WTC11 (cell line): ENCODE results near the gene GLRX. TPM values are rescaled to one million over a fixed set of nuclear protein-coding genes. Genes with fewer than 3 reads are reported as not detected.

Experiments
- ATAC-seq: fragments of 200-7000 bp; cut with Tn5 transposase; 2 replicates; pipeline ENCODE4 v1.10.0; 2021; ENCODE audit warnings: mild to moderate bottlenecking, moderate library complexity
- CTCF ChIA-PET: fragments of 300-600 bp; sonication (Branson Sonifier 250); formaldehyde crosslinking; loops from one replicate; lab custom pipeline; 2021; ENCODE audit warnings: antibody characterized with exemption; lab: Charles Lee
- POLR2A ChIA-PET: fragments of 350-600 bp; sonication (Branson Sonifier 250); formaldehyde crosslinking; loops from one replicate; lab custom pipeline; 2021; ENCODE audit warnings: antibody characterized with exemption; lab: Charles Lee
- DNase-seq: peaks from one replicate; pipeline ENCODE4 v3.0.0; 2021; ENCODE audit warnings: low spot score
- H3K27ac Mint-ChIP-seq: 2 replicates; pipeline ENCODE4 v1.8.0; 2021; ENCODE audit warnings: mixed read lengths
- H3K27me3 Mint-ChIP-seq: 2 replicates; pipeline ENCODE4 v1.8.0; 2021; ENCODE audit warnings: low read depth, mild to moderate bottlenecking, moderate library complexity, mixed read lengths
- H3K36me3 Mint-ChIP-seq: 2 replicates; pipeline ENCODE4 v1.8.0; 2021; ENCODE audit warnings: mixed read lengths
- H3K4me1 Mint-ChIP-seq: 2 replicates; pipeline ENCODE4 v1.8.0; 2022; ENCODE audit warnings: mixed read lengths
- H3K4me3 Mint-ChIP-seq: 2 replicates; pipeline ENCODE4 v1.8.0; 2021; ENCODE audit warnings: mild to moderate bottlenecking, moderate library complexity, mixed read lengths
- H3K9me3 Mint-ChIP-seq: 2 replicates; pipeline ENCODE4 v1.8.0; 2021; ENCODE audit warnings: mixed read lengths
- IRF2 ChIP-seq: sonication (generic); formaldehyde crosslinking; IDR thresholded peaks from 2 replicates; pipeline ENCODE4 v1.8.0; 2022; ENCODE audit warnings: low read depth, missing genetic modification reagents, borderline replicate concordance
- JUN ChIP-seq: sonication (generic); formaldehyde crosslinking; IDR thresholded peaks from 2 replicates; pipeline ENCODE4 v1.8.0; 2023; ENCODE audit warnings: mild to moderate bottlenecking, missing genetic modification reagents
- KAT7 ChIP-seq: sonication (generic); formaldehyde crosslinking; IDR thresholded peaks from 2 replicates; pipeline ENCODE4 v1.8.1; 2023; ENCODE audit warnings: missing genetic modification reagents, mild to moderate bottlenecking, borderline replicate concordance
- MYBL2 ChIP-seq: sonication (generic); formaldehyde crosslinking; IDR thresholded peaks from 2 replicates; pipeline ENCODE4 v1.8.1; 2023; ENCODE audit warnings: mild to moderate bottlenecking, moderate library complexity, missing genetic modification reagents
- NFATC4 ChIP-seq: fragments of 250-450 bp; sonication (Bioruptor Pico); IDR thresholded peaks from 2 replicates; pipeline ENCODE4 v1.9.0; 2021; ENCODE audit warnings: mild to moderate bottlenecking
- NFE2L1 ChIP-seq: sonication (generic); formaldehyde crosslinking; IDR thresholded peaks from 2 replicates; pipeline ENCODE4 v1.8.1; 2023; ENCODE audit warnings: missing genetic modification reagents
- RELA ChIP-seq: sonication (generic); formaldehyde crosslinking; IDR thresholded peaks from 2 replicates; pipeline ENCODE4 v1.8.1; 2022; ENCODE audit warnings: missing genetic modification reagents, mild to moderate bottlenecking, borderline replicate concordance
- TP53 ChIP-seq: sonication (generic); formaldehyde crosslinking; IDR thresholded peaks from 2 replicates; pipeline ENCODE4 v1.8.1; 2023; ENCODE audit warnings: mild to moderate bottlenecking, missing genetic modification reagents
- ZBTB21 ChIP-seq: sonication (generic); formaldehyde crosslinking; IDR thresholded peaks from 2 replicates; pipeline ENCODE4 v1.8.1; 2023; ENCODE audit warnings: mild to moderate bottlenecking, missing genetic modification reagents, borderline replicate concordance
- ZNF232 ChIP-seq: sonication (generic); formaldehyde crosslinking; IDR thresholded peaks from 2 replicates; pipeline ENCODE4 v1.8.0; 2022; ENCODE audit warnings: mild to moderate bottlenecking, missing genetic modification reagents
- ZNF317 ChIP-seq: sonication (generic); formaldehyde crosslinking; IDR thresholded peaks from 2 replicates; pipeline ENCODE4 v1.8.1; 2023; ENCODE audit warnings: low read depth, mild to moderate bottlenecking, moderate library complexity, missing genetic modification reagents, borderline replicate concordance
- total RNA-seq: library from RNA; stranded (reverse); gene quantifications from 3 replicates; pipeline ENCODE4 v1.2.3, GENCODE V29; 2021
- TF ChIP-seq, protein P1 (sequence below): sonication (generic); formaldehyde crosslinking; IDR thresholded peaks from 2 replicates; pipeline ENCODE4 v1.8.1; 2023; ENCODE audit warnings: mild to moderate bottlenecking, missing genetic modification reagents, moderate library complexity
- TF ChIP-seq, protein P2 (sequence below): sonication (generic); formaldehyde crosslinking; IDR thresholded peaks from 2 replicates; pipeline ENCODE4 v1.8.1; 2023; ENCODE audit warnings: mild to moderate bottlenecking, missing genetic modification reagents
- TF ChIP-seq, protein P3 (sequence below): fragments of 250-450 bp; sonication (Bioruptor Pico); IDR thresholded peaks from 2 replicates; pipeline ENCODE4 v1.9.0; 2021; ENCODE audit warnings: mild to moderate bottlenecking, borderline replicate concordance
- TF ChIP-seq, protein P4 (sequence below): sonication (generic); formaldehyde crosslinking; IDR thresholded peaks from 2 replicates; pipeline ENCODE4 v1.8.1; 2023; ENCODE audit warnings: mild to moderate bottlenecking, missing genetic modification reagents, moderate library complexity
- TF ChIP-seq, protein P5 (sequence below): sonication (generic); formaldehyde crosslinking; IDR thresholded peaks from 2 replicates; pipeline ENCODE4 v1.8.0; 2022; ENCODE audit warnings: mild to moderate bottlenecking, missing genetic modification reagents
- TF ChIP-seq, protein P6 (sequence below): fragments of 250-450 bp; sonication (Bioruptor Pico); IDR thresholded peaks from 2 replicates; pipeline ENCODE4 v1.8.0; 2021; ENCODE audit warnings: mild to moderate bottlenecking
- TF ChIP-seq, protein P7 (sequence below): sonication (generic); formaldehyde crosslinking; IDR thresholded peaks from 2 replicates; pipeline ENCODE4 v1.8.0; 2023; ENCODE audit warnings: missing genetic modification reagents
- TF ChIP-seq, protein P8 (sequence below): sonication (generic); formaldehyde crosslinking; IDR thresholded peaks from 2 replicates; pipeline ENCODE4 v1.8.1; 2023; ENCODE audit warnings: mild to moderate bottlenecking, missing genetic modification reagents

GLRX gene
- total RNA-seq, 1 experiment from 2014 or later: 15.9 TPM

DNA sequence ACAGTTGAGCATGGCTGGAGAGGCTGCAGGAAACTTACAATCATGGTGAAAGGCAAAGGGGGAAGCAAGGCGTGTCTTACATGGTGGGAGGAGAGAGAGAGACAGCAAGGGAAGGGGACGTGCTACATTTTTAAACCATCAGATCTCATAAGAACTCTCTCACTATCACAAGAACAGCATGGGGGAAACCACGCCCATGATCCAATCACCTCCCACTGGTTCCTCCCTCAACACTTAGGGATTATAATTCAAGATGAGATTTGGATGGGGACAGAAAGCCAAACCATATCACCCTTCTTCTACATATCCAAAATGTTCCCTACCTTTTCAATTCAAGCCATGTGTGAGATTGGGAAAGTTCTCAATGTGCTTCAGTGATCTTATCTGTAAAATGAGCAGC lies 22.9 kb upstream of the GLRX start:
- DNase-seq (no peak), ATAC-seq (no peak)
- Mint-ChIP-seq H3K27me3 (no peaks in the 10 kb centered on the region; the same call in 1 of the 2 replicates), H3K4me1 (peaks cover 2% of the 10 kb centered on the region; the same call in 1 of the 2 replicates), H3K27ac (no peak overlapping the region), H3K4me3 (no peak overlapping the region), H3K36me3 (no peaks in the 10 kb centered on the region; the same call in 1 of the 2 replicates), H3K9me3 (peaks cover under 1% of the 10 kb centered on the region)
- CTCF ChIA-PET: interaction anchor here (5.1 kb wide), 1 partner anchor 64 kb away, joined by 51 read pairs; no protein-coding TSS in a partner anchor
- POLR2A ChIA-PET: no interaction called here
- TF ChIP-seq, protein P1, sequence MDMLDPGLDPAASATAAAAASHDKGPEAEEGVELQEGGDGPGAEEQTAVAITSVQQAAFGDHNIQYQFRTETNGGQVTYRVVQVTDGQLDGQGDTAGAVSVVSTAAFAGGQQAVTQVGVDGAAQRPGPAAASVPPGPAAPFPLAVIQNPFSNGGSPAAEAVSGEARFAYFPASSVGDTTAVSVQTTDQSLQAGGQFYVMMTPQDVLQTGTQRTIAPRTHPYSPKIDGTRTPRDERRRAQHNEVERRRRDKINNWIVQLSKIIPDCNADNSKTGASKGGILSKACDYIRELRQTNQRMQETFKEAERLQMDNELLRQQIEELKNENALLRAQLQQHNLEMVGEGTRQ: no peak
- no peak for TF ChIP-seq ZNF317 (CRISPR knock-in tag)
- TF ChIP-seq, protein P2, sequence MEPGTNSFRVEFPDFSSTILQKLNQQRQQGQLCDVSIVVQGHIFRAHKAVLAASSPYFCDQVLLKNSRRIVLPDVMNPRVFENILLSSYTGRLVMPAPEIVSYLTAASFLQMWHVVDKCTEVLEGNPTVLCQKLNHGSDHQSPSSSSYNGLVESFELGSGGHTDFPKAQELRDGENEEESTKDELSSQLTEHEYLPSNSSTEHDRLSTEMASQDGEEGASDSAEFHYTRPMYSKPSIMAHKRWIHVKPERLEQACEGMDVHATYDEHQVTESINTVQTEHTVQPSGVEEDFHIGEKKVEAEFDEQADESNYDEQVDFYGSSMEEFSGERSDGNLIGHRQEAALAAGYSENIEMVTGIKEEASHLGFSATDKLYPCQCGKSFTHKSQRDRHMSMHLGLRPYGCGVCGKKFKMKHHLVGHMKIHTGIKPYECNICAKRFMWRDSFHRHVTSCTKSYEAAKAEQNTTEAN: no peak
- TF ChIP-seq, protein P3, sequence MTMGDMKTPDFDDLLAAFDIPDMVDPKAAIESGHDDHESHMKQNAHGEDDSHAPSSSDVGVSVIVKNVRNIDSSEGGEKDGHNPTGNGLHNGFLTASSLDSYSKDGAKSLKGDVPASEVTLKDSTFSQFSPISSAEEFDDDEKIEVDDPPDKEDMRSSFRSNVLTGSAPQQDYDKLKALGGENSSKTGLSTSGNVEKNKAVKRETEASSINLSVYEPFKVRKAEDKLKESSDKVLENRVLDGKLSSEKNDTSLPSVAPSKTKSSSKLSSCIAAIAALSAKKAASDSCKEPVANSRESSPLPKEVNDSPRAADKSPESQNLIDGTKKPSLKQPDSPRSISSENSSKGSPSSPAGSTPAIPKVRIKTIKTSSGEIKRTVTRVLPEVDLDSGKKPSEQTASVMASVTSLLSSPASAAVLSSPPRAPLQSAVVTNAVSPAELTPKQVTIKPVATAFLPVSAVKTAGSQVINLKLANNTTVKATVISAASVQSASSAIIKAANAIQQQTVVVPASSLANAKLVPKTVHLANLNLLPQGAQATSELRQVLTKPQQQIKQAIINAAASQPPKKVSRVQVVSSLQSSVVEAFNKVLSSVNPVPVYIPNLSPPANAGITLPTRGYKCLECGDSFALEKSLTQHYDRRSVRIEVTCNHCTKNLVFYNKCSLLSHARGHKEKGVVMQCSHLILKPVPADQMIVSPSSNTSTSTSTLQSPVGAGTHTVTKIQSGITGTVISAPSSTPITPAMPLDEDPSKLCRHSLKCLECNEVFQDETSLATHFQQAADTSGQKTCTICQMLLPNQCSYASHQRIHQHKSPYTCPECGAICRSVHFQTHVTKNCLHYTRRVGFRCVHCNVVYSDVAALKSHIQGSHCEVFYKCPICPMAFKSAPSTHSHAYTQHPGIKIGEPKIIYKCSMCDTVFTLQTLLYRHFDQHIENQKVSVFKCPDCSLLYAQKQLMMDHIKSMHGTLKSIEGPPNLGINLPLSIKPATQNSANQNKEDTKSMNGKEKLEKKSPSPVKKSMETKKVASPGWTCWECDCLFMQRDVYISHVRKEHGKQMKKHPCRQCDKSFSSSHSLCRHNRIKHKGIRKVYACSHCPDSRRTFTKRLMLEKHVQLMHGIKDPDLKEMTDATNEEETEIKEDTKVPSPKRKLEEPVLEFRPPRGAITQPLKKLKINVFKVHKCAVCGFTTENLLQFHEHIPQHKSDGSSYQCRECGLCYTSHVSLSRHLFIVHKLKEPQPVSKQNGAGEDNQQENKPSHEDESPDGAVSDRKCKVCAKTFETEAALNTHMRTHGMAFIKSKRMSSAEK (CRISPR knock-in tag): no peak
- TF ChIP-seq, protein P4, sequence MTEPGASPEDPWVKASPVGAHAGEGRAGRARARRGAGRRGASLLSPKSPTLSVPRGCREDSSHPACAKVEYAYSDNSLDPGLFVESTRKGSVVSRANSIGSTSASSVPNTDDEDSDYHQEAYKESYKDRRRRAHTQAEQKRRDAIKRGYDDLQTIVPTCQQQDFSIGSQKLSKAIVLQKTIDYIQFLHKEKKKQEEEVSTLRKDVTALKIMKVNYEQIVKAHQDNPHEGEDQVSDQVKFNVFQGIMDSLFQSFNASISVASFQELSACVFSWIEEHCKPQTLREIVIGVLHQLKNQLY (CRISPR knock-in tag): no peak
- no peak for TF ChIP-seq KAT7 (CRISPR knock-in tag)
- TF ChIP-seq, protein P5, sequence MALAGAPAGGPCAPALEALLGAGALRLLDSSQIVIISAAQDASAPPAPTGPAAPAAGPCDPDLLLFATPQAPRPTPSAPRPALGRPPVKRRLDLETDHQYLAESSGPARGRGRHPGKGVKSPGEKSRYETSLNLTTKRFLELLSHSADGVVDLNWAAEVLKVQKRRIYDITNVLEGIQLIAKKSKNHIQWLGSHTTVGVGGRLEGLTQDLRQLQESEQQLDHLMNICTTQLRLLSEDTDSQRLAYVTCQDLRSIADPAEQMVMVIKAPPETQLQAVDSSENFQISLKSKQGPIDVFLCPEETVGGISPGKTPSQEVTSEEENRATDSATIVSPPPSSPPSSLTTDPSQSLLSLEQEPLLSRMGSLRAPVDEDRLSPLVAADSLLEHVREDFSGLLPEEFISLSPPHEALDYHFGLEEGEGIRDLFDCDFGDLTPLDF (CRISPR knock-in tag): no peak
- TF ChIP-seq, protein P6, sequence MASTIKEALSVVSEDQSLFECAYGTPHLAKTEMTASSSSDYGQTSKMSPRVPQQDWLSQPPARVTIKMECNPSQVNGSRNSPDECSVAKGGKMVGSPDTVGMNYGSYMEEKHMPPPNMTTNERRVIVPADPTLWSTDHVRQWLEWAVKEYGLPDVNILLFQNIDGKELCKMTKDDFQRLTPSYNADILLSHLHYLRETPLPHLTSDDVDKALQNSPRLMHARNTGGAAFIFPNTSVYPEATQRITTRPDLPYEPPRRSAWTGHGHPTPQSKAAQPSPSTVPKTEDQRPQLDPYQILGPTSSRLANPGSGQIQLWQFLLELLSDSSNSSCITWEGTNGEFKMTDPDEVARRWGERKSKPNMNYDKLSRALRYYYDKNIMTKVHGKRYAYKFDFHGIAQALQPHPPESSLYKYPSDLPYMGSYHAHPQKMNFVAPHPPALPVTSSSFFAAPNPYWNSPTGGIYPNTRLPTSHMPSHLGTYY: no peak
- no peak for TF ChIP-seq RELA
- TF ChIP-seq JUN (CRISPR knock-in tag): no peak
- TF ChIP-seq ZNF232: no peak
- no peak for TF ChIP-seq NFATC4
- TF ChIP-seq TP53 (CRISPR knock-in tag): no peak
- TF ChIP-seq, protein P7, sequence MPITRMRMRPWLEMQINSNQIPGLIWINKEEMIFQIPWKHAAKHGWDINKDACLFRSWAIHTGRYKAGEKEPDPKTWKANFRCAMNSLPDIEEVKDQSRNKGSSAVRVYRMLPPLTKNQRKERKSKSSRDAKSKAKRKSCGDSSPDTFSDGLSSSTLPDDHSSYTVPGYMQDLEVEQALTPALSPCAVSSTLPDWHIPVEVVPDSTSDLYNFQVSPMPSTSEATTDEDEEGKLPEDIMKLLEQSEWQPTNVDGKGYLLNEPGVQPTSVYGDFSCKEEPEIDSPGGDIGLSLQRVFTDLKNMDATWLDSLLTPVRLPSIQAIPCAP (CRISPR knock-in tag): no peak

DNA sequence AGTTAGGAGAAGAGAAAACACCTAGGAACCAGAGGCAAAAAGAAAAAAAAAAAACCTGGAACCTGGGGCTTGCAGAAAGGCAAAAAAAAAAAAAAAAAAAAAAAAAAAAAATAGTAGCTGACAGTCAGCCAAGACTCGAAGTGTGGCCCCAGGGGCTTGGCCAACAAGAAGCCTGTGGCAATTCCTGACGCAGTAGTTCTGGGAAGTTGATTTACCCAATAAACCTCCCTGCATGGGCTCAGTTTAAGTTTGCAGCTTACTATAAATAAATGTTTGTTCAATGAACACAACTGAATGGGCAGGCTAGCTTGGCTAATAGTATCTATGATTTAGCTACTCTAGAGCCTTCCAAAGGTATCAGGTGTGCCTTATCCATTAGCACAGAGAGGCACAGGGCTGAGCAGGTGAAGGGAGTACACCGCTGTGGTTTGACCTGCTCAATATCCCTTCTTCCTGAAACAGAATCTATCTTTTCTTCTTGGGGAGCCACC lies 21.3 kb upstream of the GLRX start:
- POLR2A ChIA-PET: interaction anchor here (0.6 kb wide), 1 partner anchor 49 kb away, joined by 11 read pairs; no protein-coding TSS in a partner anchor
- Mint-ChIP-seq H3K4me1 (peaks cover 2% of the 10 kb centered on the region; the same call in 1 of the 2 replicates), H3K4me3 (no peak overlapping the region), H3K9me3 (no peaks in the 10 kb centered on the region), H3K27me3 (no peaks in the 10 kb centered on the region; the same call in 1 of the 2 replicates), H3K27ac (no peak overlapping the region), H3K36me3 (no peaks in the 10 kb centered on the region)
- no peak for TF ChIP-seq NFE2L1
- no peak for TF ChIP-seq MYBL2 (CRISPR knock-in tag)
- no peak for TF ChIP-seq IRF2 (CRISPR knock-in tag)
- TF ChIP-seq, protein P8, sequence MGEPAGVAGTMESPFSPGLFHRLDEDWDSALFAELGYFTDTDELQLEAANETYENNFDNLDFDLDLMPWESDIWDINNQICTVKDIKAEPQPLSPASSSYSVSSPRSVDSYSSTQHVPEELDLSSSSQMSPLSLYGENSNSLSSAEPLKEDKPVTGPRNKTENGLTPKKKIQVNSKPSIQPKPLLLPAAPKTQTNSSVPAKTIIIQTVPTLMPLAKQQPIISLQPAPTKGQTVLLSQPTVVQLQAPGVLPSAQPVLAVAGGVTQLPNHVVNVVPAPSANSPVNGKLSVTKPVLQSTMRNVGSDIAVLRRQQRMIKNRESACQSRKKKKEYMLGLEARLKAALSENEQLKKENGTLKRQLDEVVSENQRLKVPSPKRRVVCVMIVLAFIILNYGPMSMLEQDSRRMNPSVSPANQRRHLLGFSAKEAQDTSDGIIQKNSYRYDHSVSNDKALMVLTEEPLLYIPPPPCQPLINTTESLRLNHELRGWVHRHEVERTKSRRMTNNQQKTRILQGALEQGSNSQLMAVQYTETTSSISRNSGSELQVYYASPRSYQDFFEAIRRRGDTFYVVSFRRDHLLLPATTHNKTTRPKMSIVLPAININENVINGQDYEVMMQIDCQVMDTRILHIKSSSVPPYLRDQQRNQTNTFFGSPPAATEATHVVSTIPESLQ (CRISPR knock-in tag): no peak
- no peak for TF ChIP-seq ZBTB21 (CRISPR knock-in tag)
- CTCF ChIA-PET: interaction anchor here (1.0 to 2.8 kb wide), 4 partner anchors 8 to 289 kb away, joined by 3 to 16 read pairs (median 4); partner anchors contain the start of genes ARSK and SKIC3
- DNase-seq: no peak
- ATAC-seq: no peak
